GM18519 (cell line): ENCODE results near the gene POLR2B.
"Not testable (repeated sequence)": the region's sequence is repeated elsewhere in the genome, so short reads cannot be mapped to it uniquely, and the experiment has no call there.

ENCODE experiments used
- ATAC-seq: cut with Tn5 transposase; IDR thresholded peaks from one replicate; pipeline ENCODE4 v1.9.1; 2021; ENCODE audit warnings: mild to moderate bottlenecking, moderate library complexity; ENCODE audit not compliant: unreplicated experiment, low FRiP score

Gene POLR2B

GRCh38 chr4:56978750-56979303, at the start of gene POLR2B:
Gene POLR2B (plus strand): TSS chr4:56978896. CDS start chr4:56978986, 90 bp downstream.
- ATAC-seq: peak; percentile 47

GRCh38 chr4:56930638-56931037, 48.1 kb upstream of the POLR2B start:
- ATAC-seq: no peak

- no peak for ATAC-seq
Measured at GRCh38 chr4:56931924-56932323, 46.8 kb upstream of the POLR2B start.

- no peak for ATAC-seq
Measured at GRCh38 chr4:56937262-56937661, 41.4 kb upstream of the POLR2B start.

- not testable (repeated sequence) for ATAC-seq
Measured at GRCh38 chr4:56939826-56940225, 38.9 kb upstream of the POLR2B start.

GRCh38 chr4:56940403-56940802, 38.3 kb upstream of the POLR2B start:
- ATAC-seq: no peak

- ATAC-seq: no peak
Measured at GRCh38 chr4:56940971-56941370, 37.7 kb upstream of the POLR2B start.

GRCh38 chr4:56941403-56941802, 37.3 kb upstream of the POLR2B start:
- ATAC-seq: no peak

GRCh38 chr4:56953680-56954520, 24.8 kb upstream of the POLR2B start:
- no peak for ATAC-seq

- no peak for ATAC-seq
Measured at GRCh38 chr4:56958111-56958517, 20.6 kb upstream of the POLR2B start.

GRCh38 chr4:56959100-56959499, 19.6 kb upstream of the POLR2B start:
- no peak for ATAC-seq

- ATAC-seq: no peak
Measured at GRCh38 chr4:56961107-56961500, 17.6 kb upstream of the POLR2B start.

- ATAC-seq: no peak
Measured at GRCh38 chr4:56971383-56971782, 7.3 kb upstream of the POLR2B start.

- ATAC-seq: no peak
Measured at GRCh38 chr4:56972389-56972788, 6.3 kb upstream of the POLR2B start.

- ATAC-seq: no peak
Measured at GRCh38 chr4:56972809-56973208, 5.9 kb upstream of the POLR2B start.

- no peak for ATAC-seq
Measured at GRCh38 chr4:56973336-56973735, 5.4 kb upstream of the POLR2B start.

GRCh38 chr4:56976283-56976836, 2.3 kb upstream of the POLR2B start:
- no peak for ATAC-seq

- peak; percentile 18 for ATAC-seq
Measured at GRCh38 chr4:56976837-56977320, 1.8 kb upstream of the POLR2B start.

GRCh38 chr4:56977321-56978012, 1.2 kb upstream of the POLR2B start, which contains the start of gene NOA1:
Gene NOA1 (minus strand): TSS chr4:56977606. CDS start chr4:56977585, 21 bp downstream.
- ATAC-seq: peak; percentile 80

- no peak for ATAC-seq
Measured at GRCh38 chr4:56979421-56980072, 851 bp downstream of the POLR2B start.
